HG02623 (cell line): ENCODE data around the gene KIAA0753.
"Not testable (repeated sequence)": the region's sequence is repeated elsewhere in the genome, so short reads cannot be mapped to it uniquely, and the experiment has no call there.

Source experiments
- ATAC-seq: cut with Tn5 transposase; IDR thresholded peaks from one replicate; pipeline ENCODE4 v1.9.1; 2021; ENCODE audit warnings: moderate library complexity; ENCODE audit not compliant: unreplicated experiment

The KIAA0753 gene

DNA sequence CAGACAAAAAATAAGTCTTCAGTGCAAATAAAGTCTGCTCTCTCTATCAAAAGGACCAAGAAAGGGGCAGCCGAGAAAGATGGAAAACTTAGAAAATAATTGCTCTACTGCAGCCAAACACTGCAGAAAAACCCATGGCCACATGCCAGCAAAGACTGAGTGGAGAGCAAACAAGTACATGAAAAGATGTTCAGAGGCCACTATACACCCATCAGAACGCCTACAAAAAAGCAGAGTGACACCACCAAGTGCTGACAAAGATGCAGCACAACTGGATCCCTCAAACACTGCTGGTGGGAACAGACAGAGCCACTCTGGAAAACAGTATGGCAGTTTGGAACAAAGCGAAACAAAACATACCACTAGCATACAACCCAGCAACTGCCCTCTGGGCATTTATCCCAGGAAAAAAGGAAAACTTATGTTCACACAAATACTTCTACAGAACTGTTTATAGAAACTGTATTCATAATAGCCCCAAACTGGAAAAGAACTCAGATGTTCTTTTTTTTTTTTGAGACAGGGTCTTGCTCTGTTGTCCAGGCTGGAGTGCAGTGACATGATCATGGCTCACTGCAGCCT is 36.7 kb downstream of the KIAA0753 start:
- ATAC-seq, result no peak

DNA sequence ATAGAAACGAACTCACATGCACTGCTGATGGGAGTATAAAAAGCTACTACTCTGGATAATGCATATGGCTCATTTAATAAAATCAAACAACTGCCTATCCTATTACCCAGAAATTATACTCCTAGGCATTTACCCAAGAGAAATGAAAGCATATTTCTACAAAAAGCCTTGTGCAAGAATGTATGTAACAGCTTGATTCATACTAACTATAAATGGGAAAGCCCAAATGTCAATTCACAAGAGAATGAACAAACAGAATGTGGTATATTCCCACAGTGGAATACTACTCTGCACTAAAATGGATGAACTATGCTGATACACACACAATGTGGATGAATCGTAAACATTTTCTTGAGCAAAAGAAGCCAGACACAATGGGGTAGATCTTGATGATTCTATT is 38.4 kb downstream of the KIAA0753 start:
- ATAC-seq, result no peak

DNA sequence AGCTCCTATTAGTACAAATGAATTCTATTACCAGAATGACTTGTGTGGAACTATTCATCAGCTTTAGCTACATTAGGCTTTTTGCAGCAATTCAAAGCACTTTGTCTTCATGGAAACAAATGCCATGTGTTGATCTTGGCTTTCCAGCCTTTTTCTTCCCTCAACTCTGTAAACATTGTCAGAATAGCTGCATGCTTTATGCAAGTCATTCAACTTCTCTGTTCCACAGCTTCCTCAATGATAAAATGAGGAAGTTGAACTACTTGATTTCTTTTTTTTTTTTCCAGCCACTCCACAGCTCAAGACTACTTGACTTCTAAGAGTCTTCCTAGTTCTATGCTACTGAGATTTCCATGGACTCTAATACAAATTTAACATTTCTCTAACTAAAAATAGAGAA is 41.1 kb downstream of the KIAA0753 start:
- no peak for ATAC-seq

DNA sequence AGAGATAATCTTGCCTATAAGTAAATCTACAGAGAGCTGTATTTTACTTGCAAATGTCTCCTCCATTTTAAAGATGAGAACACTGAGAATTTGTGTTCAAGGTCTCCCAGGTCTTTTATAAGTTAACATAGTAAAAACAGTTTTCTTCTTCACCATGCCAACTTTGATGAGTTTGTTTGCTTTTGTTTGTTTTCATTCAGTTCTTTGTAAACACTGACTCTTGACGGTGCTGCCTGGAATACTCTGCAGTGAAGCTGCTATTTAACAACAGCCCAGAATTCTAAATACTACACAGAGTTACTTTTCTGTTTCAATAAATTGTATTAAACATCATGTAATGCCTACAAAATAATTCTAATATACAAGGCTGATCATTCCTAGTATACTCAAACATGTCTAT is 42.8 kb downstream of the KIAA0753 start:
- no peak for ATAC-seq

DNA sequence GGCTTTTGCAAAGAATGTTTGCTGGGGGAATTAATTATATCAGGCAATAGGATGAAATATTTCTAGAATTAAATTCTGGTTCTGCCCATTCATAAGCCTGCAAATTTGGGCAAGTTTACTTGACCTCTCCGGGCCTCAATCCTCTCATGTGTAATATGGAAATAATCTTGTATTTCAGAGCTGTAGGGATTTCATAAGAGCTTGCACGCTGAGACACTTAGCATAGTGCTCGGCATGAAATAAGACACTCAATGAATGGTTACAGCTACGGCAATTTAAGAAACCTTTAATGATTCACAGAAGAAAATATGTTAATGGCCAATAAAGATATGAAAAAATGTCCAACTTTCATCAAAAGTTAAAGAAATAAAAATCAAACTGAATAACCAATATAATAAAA is 43.6 kb downstream of the KIAA0753 start:
- no peak for ATAC-seq

DNA sequence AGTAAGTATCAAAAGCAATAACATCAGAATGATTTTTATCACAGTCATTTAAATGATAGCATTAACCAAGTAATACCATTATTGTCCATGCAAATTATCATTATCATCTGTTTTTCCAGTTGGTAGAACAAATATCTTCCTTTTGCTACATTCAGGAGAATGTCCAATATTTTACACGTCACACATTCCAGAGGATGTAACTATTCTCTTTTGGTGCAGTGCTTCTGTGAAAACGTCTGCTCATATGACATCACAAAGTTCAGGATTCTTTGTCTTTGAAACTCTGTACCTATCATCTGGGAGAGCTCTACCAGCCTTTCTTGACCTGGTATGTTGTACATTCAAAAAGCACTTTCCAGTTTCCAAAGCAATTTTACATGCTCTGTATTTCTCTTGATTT is 44.0 kb downstream of the KIAA0753 start:
- ATAC-seq, result no peak

DNA sequence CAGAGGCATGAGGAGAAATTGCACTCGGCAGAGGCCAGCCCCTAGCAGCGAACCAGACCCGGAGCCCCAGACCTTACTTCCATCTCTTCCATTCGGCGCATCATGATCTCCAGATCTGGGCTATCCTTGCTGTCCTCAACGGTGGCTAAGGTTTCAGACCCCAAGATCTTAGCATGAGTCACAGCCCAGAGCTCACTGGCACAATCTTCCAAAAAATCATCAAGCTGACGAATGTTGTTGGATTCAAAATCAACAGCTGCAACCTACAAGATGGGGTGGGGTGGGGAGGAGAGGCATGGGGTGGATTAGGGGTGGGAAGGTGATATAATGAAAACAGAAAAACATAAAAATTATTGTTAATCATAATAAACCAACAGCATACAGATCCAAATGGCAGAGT is 44.4 kb downstream of the KIAA0753 start:
- ATAC-seq, result no peak

DNA sequence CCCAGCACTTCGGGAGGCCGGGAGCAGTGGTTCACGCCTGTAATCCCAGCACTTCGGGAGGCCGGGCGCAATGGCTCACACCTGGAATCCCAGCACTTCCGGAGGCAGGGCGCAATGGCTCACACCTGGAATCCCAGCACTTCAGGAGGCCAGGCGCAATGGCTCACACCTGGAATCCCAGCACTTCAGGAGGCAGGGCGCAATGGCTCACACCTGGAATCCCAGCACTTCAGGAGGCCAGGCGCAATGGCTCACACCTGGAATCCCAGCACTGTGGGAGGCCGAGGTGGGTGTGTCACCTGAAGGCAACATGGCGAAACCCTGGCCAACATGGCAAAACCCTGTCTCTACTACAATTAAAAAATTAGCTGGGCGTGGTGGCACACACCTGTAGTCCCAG is 47.1 kb downstream of the KIAA0753 start:
- not testable (repeated sequence) for ATAC-seq

DNA sequence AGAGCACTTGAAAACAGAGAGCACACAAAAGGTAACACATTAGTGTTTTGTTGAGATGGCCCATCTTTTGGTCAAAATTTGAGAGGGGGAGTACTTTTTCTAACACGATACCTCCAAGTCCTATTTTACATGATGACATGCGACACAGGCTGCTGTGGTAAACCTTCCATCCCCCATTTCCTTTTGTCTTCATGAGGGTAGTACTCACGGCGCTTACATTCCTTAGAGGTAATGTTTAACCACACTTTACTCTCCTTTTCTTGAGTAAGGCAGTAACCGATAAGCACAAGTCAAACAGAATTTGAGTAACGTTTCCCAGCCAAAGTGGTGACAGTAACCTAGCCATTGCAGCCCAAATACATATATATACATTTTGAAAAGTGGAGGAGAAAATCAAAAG is 48.3 kb downstream of the KIAA0753 start:
- ATAC-seq, result no peak

DNA sequence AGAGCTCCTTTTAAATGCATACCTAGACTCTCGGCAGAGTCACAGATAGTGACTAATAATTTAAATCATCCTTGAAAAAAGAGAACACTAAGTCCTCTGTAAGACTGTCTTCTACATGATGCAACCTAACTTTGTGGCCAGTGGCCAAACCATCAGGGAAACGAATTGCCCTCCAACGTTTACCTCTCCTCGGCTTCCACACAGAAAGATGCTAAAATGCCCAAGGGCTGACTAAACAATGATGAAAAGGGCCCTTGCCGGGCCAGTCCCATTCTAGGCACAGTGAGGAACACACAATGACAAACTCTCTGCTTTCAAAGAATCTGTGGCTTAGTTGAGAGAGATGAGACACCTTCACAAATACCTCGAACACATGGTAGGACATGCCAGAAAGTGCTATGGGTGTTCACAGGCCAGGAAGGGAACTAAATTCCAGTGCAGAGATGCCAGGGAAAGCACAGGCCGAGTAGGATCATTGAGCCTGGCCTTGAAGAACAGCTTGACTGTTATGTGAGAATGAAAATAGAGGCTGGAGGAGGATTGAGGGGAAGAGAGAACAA is 48.8 kb downstream of the KIAA0753 start:
- ATAC-seq, result no peak

DNA sequence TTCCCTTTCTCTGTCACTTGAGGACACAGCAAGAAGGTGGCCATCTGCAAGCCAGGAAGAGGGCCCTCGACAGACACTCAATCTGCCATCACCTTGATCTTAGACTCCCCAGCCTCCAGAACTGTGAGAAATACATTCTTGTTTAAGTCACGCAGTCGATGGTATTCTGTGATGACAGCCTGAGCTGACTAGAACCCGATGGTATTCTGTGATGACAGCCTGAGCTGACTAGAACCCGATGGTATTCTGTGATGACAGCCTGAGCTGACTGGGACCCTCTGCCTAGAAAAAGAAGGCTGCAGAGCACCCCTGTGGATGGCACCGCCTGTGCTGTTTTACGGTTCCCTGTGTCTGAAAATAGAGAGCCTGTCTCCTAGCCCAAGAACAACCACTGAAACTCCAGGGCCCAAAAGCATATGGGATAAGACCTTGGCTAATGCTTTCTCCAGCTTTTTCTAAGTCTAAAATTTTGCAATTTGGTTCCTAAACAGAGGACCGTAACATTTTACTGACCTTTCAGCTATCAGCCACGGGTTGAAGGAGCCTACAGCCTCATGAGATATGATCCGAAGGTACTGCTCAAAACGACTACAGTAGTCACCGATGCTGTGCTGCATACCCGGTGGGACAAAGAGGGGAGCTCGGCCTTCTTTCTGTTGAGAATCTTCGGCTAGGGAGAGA is 51.1 kb downstream of the KIAA0753 start:
- no peak for ATAC-seq

DNA sequence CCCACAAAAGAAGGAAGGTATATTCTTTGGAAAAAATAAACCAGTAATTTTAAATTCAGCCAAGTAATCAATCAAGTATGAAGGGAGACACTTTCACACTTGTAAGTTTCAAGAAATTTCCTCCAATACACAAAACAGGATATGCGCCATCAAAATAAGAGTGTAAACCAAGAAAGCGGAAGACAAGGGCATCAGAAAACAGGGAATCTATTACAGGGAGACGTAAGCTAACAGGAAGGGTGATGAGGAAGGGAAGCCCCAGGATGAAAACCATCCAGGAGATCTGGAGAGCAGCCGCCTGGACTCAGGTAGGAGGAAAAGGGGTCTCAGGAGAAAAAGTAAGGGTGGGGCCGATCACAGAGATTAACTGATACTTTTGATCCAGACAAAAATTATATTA is 52.3 kb downstream of the KIAA0753 start:
- no peak for ATAC-seq

DNA sequence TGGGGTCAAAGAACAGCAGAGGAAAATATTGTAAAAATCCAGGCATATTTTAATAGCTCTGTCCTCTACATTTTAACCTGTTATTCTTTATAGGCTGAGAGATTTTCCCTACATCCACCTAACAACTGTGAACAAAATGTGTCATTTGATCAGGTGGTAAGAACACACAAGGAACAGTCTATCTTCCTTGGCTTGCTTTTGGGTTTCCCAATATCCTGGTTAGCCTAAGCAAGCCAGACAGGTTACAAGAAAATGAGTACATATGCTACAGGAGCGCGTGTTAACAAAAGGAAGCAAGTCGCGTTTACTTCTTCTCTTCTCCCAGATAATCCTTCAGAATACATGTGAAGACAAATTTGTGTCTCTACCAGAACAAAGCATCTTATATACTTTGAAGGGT is 53.2 kb downstream of the KIAA0753 start:
- no peak for ATAC-seq

DNA sequence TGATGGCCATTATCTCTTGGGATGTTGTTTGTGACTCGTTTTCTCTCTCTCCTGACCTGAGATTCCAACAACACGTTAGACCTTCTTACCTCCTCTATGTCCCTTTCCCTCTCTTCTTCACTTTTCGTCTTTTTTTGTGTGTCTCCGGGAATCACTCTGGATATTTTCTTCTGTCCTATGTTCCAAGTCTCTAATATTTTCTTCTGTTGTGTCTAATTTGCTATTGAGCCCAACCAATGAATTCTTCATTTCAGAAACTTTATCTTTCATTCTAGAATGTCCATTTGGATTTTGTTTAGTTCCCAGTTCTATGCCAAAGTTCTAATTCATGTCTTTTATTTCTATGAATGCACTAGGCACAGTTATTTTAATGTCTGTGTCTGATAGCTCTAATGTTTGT is 57.1 kb downstream of the KIAA0753 start:
- no peak for ATAC-seq

DNA sequence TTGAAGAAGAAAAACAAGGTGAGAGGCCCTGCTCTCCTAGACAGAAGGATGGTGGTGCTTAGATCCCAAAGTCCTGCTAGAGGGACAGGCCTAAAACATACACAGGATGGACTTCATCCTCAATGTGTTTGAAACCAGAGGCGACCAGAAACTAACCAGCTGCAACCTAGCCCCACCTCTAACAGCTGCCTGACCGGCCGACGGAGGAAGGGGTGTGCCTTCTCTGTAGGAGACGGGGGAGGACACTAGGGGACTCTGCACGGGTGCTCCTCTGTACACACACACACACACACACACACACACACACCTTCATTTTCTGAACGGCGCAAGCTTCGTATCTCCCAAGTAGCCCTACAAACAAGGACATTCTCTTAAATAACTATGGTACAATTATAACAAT is 59.9 kb downstream of the KIAA0753 start:
- no peak for ATAC-seq

DNA sequence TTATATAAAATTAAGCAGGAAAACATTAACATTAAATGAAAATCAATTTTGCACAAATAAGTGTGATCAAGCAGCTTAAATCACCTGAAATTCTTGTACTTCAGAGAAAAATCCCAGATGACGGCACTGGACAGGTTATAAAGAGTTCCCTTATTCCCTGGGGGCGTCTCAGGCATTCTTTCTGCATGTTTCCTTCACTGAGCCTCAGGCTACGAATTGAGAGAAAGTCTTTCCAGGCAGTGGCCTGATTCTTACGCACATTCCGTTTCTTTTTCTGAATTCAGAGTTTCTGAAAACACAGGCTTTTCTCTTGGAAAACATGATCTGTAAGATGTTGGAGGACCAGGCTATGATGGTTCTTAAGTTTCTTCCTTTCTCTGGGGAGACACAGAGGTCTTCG is 62.0 kb downstream of the KIAA0753 start:
- no peak for ATAC-seq

DNA sequence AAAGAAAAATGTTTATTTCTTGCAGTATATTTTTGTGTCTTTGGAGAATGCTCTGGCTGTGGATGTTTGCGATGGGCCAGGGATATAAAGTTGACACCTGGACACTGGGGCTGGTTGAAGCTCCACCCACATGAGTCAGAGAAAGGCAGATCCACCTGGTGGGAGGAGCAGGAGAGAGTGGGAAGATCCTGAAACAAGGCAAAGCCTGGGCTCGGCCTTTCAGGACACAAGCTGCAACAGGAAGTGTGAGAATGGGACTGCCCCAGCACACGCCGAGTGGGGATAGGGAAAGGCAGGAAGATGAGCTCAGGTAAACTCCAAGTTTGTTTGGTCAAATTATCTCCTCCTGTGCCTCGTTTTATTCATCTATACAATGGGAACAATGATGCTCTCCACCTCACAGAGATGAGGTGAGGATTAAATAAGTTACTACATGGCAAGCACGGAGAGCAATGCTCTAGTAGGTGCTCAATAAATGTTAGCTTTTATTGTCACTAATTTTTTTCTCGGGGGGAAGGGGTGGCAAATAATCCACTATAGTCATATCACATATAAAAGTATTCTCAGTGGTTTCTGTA is 62.7 kb downstream of the KIAA0753 start:
- no peak for ATAC-seq

DNA sequence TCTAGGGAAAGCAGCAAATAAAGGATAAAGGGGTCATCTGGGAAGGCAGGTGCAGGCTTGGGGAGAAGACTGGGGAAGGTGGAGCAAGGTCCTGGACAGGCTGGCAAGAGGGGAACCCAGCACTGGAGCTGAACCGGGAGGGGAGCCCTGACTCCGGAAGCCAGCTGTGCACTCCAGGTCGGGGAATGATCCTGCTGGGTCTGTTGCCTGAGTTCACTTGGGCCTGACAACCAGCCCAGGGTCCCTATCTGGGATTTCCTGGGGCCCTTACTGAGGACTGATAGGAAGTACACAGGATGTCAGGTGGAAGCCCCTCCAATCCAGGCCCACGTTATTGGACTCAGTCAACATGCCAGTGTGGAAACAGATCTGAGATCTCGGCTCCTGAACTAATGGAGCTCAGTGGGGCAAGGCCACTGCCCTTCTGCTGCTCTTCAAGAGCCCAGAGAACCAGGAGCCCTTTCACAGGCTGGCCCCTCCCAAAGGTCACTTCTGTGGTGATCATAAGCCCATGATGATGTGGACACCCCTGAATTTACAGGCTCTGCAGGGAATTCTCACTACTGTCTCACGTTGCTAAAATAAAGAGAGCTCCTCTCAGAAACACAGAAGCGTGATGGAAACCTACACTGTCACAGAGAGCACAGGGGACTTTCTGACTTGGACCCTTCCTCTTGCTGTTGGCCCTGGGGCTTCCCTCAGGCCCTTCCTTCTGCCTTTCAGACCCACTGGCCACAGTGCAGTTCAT is 64.3 kb downstream of the KIAA0753 start:
- no peak for ATAC-seq

DNA sequence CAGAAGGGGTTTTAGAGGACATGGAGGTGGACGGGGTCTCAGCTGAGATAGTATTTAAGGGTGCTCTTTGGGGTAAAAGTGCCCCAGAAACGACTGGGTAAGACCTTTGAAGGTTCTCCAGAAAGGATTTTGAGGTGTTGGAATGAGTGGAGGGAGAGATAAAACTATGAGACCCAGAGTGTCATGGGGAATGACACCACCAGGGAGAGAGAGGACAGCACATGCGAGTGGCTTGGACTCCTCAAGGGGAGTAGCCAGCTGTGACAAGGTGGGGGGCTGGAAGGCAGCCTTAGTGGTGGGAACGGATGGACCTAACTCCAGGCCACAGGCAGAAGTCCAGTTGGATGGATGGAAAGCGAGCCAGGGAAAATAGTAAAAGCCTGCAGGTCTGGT is 64.9 kb downstream of the KIAA0753 start:
- ATAC-seq, result no peak

DNA sequence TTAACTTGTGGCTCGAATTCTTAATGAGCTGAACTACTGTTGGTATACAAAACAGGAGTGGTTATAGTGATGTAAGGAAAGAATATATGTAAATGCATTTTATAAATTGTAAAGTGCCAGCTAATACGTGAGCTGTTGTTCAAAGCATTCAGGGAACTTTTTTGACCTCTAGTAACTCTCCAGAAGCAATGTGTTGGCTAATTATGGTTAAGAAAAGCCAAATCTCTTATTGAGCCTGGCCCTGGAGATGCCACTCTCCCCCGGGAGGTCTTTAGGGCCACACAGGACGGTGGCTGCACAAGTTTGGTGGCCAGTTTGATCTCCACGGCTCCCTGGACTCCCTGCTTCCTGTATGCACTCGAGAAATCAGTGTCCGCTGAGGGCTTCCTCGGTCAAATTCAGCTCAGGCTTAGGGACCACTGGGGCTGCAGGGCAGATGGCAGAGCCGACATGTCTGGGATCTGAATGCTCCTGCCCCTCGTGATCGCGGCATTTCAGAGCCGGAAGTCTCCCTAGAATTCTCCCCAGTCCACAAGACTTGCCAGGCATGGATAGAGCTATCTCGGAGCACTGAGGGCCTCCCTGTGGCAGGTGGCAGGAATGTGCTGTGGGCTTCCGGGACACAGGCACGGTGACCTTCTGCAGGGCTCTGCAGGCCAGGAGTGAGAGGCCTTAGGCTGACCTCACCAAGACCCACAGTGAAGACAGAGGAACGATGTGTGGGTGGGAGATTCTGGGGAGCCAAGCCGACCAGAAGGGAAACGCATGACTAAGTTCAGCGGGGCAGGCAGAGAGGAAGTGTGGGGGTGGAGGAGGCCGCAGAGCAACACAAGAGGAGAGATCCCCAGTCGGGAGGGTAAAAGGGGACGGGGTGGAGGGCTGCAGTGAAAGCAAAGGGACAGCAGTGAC is 65.6 kb downstream of the KIAA0753 start:
- no peak for ATAC-seq
